CD4-positive, alpha-beta T cell treated with Interleukin-17A for 1 hour (primary cell): ENCODE measurements around the gene GGA1.

Experiments
- DNase-seq: peaks from one replicate; pipeline ENCODE4 v3.0.0-alpha.2; 2020

The GGA1 gene

GRCh38 chr22:37608477-37609239 is at the start of gene GGA1:
Gene GGA1, plus strand, starts transcription at chr22:37608834. Its CDS starts 27 bp downstream, at chr22:37608861.
- peak; percentile 98 for DNase-seq

GRCh38 chr22:37559521-37559900 is 49.1 kb upstream of the GGA1 start:
- DNase-seq = no peak

- no peak for DNase-seq
Measured at GRCh38 chr22:37559901-37560607, 48.6 kb upstream of the GGA1 start, which contains the start of gene CDC42EP1. Gene CDC42EP1, plus strand, starts transcription at chr22:37560480. Its CDS starts 5,870 bp downstream, at chr22:37566350.

GRCh38 chr22:37560608-37561211 is 47.9 kb upstream of the GGA1 start:
- no peak for DNase-seq

- peak; percentile 77 for DNase-seq
Measured at GRCh38 chr22:37561212-37562048, 47.2 kb upstream of the GGA1 start.

- DNase-seq = no peak
Measured at GRCh38 chr22:37562049-37562875, 46.4 kb upstream of the GGA1 start.

GRCh38 chr22:37563153-37564081 is 45.2 kb upstream of the GGA1 start:
- DNase-seq = no peak

GRCh38 chr22:37564111-37564711 is 44.4 kb upstream of the GGA1 start:
- DNase-seq = no peak

- DNase-seq = no peak
Measured at GRCh38 chr22:37565830-37566229, 42.8 kb upstream of the GGA1 start.

- DNase-seq = peak; percentile 46
Measured at GRCh38 chr22:37566329-37566837, 42.3 kb upstream of the GGA1 start.

GRCh38 chr22:37566903-37567798 is 41.5 kb upstream of the GGA1 start:
- DNase-seq = peak; percentile 93

GRCh38 chr22:37568012-37568411 is 40.6 kb upstream of the GGA1 start:
- DNase-seq = no peak

GRCh38 chr22:37568448-37569008 is 40.1 kb upstream of the GGA1 start:
- no peak for DNase-seq

- no peak for DNase-seq
Measured at GRCh38 chr22:37569009-37569920, 39.4 kb upstream of the GGA1 start.

GRCh38 chr22:37569921-37570660 is 38.5 kb upstream of the GGA1 start:
- no peak for DNase-seq

- no peak for DNase-seq
Measured at GRCh38 chr22:37570661-37570976, 38.0 kb upstream of the GGA1 start.
